GM12878 (cell line): ENCODE measurements around the gene ATG5. TPM values are rescaled to one million over a fixed set of nuclear protein-coding genes. Genes with fewer than 3 reads are reported as not detected.

Experiments
- ATAC-seq: fragments of 200-7000 bp; cut with Tn5 transposase; 3 replicates; pipeline ENCODE4 v1.9.1; 2020; ENCODE audit warnings: mild to moderate bottlenecking, moderate library complexity
- BruUV-seq: library from RNA; stranded (reverse); fragments of 400-500 nt; replicated peaks from 2 replicates; lab custom pipeline; 2021; lab: Mats Ljungman, UMichigan
- CTCF ChIA-PET: fragments of 300-600 bp; sonication (Branson Sonifier 250); formaldehyde crosslinking; extraction: SDS; loops from one replicate; lab custom pipeline; 2021; ENCODE audit warnings: inconsistent platforms; lab: Yijun Ruan, JAX
- POLR2A ChIA-PET: fragments of 350-600 bp; formaldehyde crosslinking; extraction: SDS; loops from one replicate; lab custom pipeline; 2021; ENCODE audit warnings: inconsistent platforms; lab: Charles Lee
- RAD21 ChIA-PET: fragments of 300-600 bp; sonication (Branson Sonifier 250); formaldehyde crosslinking; loops from one replicate; lab custom pipeline; 2023; ENCODE audit warnings: antibody characterized with exemption; ENCODE audit not compliant: unreplicated experiment; lab: Charles Lee
- SMC1A ChIA-PET: fragments of 300-600 bp; sonication (Branson Sonifier 250); formaldehyde crosslinking; loops from one replicate; lab custom pipeline; 2023; ENCODE audit not compliant: unreplicated experiment, uncharacterized antibody; lab: Charles Lee
- DNase-seq: peaks from one replicate; pipeline ENCODE4 v3.0.0-alpha.2; 2011; ENCODE audit warnings: low read depth, low spot score
- FAIRE-seq: peaks from 3 replicates; lab custom pipeline; 2011; peaks lifted over from hg19 to GRCh38; lab: Jason Lieb, UNC
- H2AFZ ChIP-seq: 2 replicates; pipeline ENCODE4 v1.6.0; 2011; ENCODE audit warnings: low read depth, low read length, control low read depth; ENCODE audit not compliant: control insufficient read depth
- H3K27ac ChIP-seq: 2 replicates; pipeline ENCODE4 v1.5.1; 2011; ENCODE audit warnings: control low read depth; ENCODE audit not compliant: control insufficient read depth, insufficient read depth
- H3K27me3 ChIP-seq, 2 experiments: replicated peaks in 1 of 2; 2 replicates each; pipeline versions ENCODE4 v1.6.0 to v1.6.1; 2011; ENCODE audit warnings: low read length in 1 of 2; ENCODE audit not compliant: control insufficient read depth in 2 of 2, insufficient read depth in 2 of 2
- H3K36me3 ChIP-seq, 2 experiments: 2 replicates each; pipeline ENCODE4 v1.5.1; 2011; ENCODE audit warnings: low read length in 1 of 2; ENCODE audit not compliant: control insufficient read depth in 2 of 2, insufficient read depth in 2 of 2
- H3K4me1 ChIP-seq: 2 replicates; pipeline ENCODE4 v1.6.1; 2011; ENCODE audit warnings: mild to moderate bottlenecking, low read length, moderate library complexity, mixed read lengths; ENCODE audit not compliant: control insufficient read depth, insufficient read depth
- H3K4me2 ChIP-seq: 2 replicates; pipeline ENCODE4 v1.6.0; 2011; ENCODE audit warnings: control low read depth; ENCODE audit not compliant: control insufficient read depth, insufficient read depth
- H3K4me3 ChIP-seq: fragments of 200-600 bp; sonication (generic); 2 replicates; pipeline ENCODE4 v1.5.1; 2016
- H3K79me2 ChIP-seq: 2 replicates; pipeline ENCODE4 v1.6.0; 2011; ENCODE audit warnings: low read length; ENCODE audit not compliant: control insufficient read depth, insufficient read depth
- H3K9ac ChIP-seq: 2 replicates; pipeline ENCODE4 v1.8.0; 2011; ENCODE audit warnings: low read length, control low read depth, mixed read lengths; ENCODE audit not compliant: control insufficient read depth, insufficient read depth
- H3K9me3 ChIP-seq: replicated peaks from 3 replicates; pipeline ENCODE4 v1.5.1; 2011; ENCODE audit warnings: mild to moderate bottlenecking, low read length; ENCODE audit not compliant: control insufficient read depth, insufficient read depth
- H4K20me1 ChIP-seq: 2 replicates; pipeline ENCODE4 v1.6.0; 2011; ENCODE audit not compliant: control insufficient read depth, insufficient read depth
- E2F4 ChIP-seq: IDR thresholded peaks from 2 replicates; pipeline ENCODE4 v1.6.1; 2012; ENCODE audit warnings: low read depth, low read length, improper control_type of control experiment
- JUND ChIP-seq: IDR thresholded peaks from 2 replicates; pipeline ENCODE4 v1.6.1; 2012; ENCODE audit warnings: low read depth, mild to moderate bottlenecking, low read length, improper control_type of control experiment, moderate library complexity
- PKNOX1 ChIP-seq: fragments of 450-650 bp; IDR thresholded peaks from 2 replicates; pipeline ENCODE4 v1.6.1; 2016; ENCODE audit warnings: mild to moderate bottlenecking
- ZNF687 ChIP-seq: fragments of 450-650 bp; IDR thresholded peaks from 2 replicates; pipeline ENCODE4 v1.6.1; 2017; ENCODE audit warnings: mild to moderate bottlenecking, moderate library complexity
- WGBS: methylation state at CpG from one replicate; pipeline ENCODE4 v1.1.6; 2016; ENCODE audit warnings: low lambda C conversion rate; ENCODE audit not compliant: insufficient replicate concordance, insufficient coverage; ENCODE audit errors: missing lambda C conversion rate; 5-methylcytosine and 5-hydroxymethylcytosine counted together
- in situ Hi-C: fragments of 300-500 bp; cut with MboI; formaldehyde crosslinking; loops from 9 replicates; pipeline ENCODE4 v1.14.3; 2018; ENCODE audit warnings: mixed read lengths
- intact Hi-C: fragments of 100-400 bp; cut with micrococcal nuclease; formaldehyde crosslinking; loops from one replicate; pipeline ENCODE4 v1.14.2; 2022; ENCODE audit not compliant: unreplicated experiment
- polyA plus RNA-seq, 11 experiments: library from polyadenylated mRNA; depleted of rRNA in 4 of 11; unstranded in 6 of 11; stranded (reverse) in 5 of 11; fragments of >200 nt; fragmentation: Nextera tagmentation in 4 of 11; fragmentation: Illumina TruSeq in 1 of 11; extraction: Ambion mirVana in 4 of 11; extraction: Trizol in 1 of 11; gene quantifications; 1 replicate in 1 of 11; 2 replicates in 10 of 11; pipeline versions ENCODE4 v1.2.1 to v1.2.3, GENCODE V29; 2011 to 2016; ENCODE audit warnings: inconsistent platforms in 2 of 11, missing spikeins in 2 of 11, low read depth in 1 of 11
- total RNA-seq, 4 experiments: library from RNA; depleted of rRNA in 3 of 4; stranded (reverse); fragments of >200 nt in 3 of 4; fragmentation: Illumina TruSeq in 1 of 4; extraction: Trizol in 1 of 4; gene quantifications; 2 replicates each; pipeline versions ENCODE4 v1.2.1 to v1.2.3, GENCODE V29; 2013 to 2021

The ATG5 gene
- total and polyA plus RNA-seq, 10 of the 15 experiments (the other 5 are each of a cell fraction or from before 2014, with no cell fraction given): 12.9 to 51.8 (median 23.9) TPM

GRCh38 chr6:106250953-106251352, 74.6 kb downstream of the ATG5 start (continued):
- TF ChIP-seq ZNF687 (no peak), JUND (no peak)

- H3K9ac ChIP-seq: no peak overlapping the region
- H4K20me1 ChIP-seq: no peaks in the 10 kb centered on the region
- TF ChIP-seq E2F4: no peak
- peak; percentile 6; the same call in 1 of the 2 replicates for TF ChIP-seq PKNOX1
- no peaks in the 10 kb centered on the region for H3K9me3 ChIP-seq
- ChIA-PET RAD21 (no interaction called here), CTCF (no interaction called here), SMC1A (no interaction called here), POLR2A (no interaction called here)
- in situ Hi-C loops: no loop called here
- intact Hi-C loops: no loop called here
- peaks cover 27% of the 10 kb centered on the region for H3K4me1 ChIP-seq
- H3K4me3 ChIP-seq: no peak overlapping the region
- no peaks in the 10 kb centered on the region; a peak in 1 of 4 replicates for H3K36me3 ChIP-seq
- H3K27me3 ChIP-seq: no peaks in the 10 kb centered on the region
- no peak overlapping the region for H2AFZ ChIP-seq
- BruUV-seq: no TSS peak
- H3K79me2 ChIP-seq: no peaks in the 10 kb centered on the region; the same call in none of the 2 replicates
- no peak overlapping the region for H3K4me2 ChIP-seq
- FAIRE-seq: no peak
- no peak overlapping the region for H3K27ac ChIP-seq
- WGBS: 65% methylated on average over 1 of the region's 1 CpG
- ATAC-seq: no peak
- no peak for DNase-seq
Measured at GRCh38 chr6:106249658-106250057, 75.9 kb downstream of the ATG5 start.
